COR-L47 (cell line): ENCODE results near the gene STX8.
"Not testable (repeated sequence)": the region's sequence is repeated elsewhere in the genome, so short reads cannot be mapped to it uniquely, and the experiment has no call there.

Source experiments
- DNase-seq: peaks from one replicate; lab custom pipeline; 2025; lab: John Stamatoyannopoulos, UW

STX8 gene

GRCh38 chr17:9509236-9509816 is 66.3 kb downstream of the STX8 start:
- DNase-seq = no peak

DNA sequence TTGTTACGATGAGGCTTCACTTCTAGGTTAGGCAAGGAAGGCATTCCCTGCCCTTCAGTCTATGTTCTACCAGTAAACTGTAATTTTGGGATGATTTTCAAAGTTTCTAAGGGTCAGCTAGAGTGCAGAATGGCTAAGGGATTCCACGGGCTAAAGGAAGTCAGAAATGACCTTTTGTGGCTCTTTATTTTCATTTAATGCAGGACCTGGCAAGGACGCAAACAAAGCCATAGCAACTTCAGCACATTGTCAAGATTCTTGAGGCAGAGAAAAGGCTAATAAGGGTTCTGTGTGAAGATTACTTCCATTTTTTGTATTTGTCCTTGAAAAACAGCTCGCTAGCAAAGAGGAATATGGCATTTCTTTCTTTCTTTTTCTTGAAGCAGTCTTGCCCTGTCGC is 76.6 kb downstream of the STX8 start:
- no peak for DNase-seq

- no peak for DNase-seq
These were observed 77.1 kb downstream of the STX8 start for GRCh38 chr17:9498490-9498889.

- no peak for DNase-seq
These were observed 87.1 kb downstream of the STX8 start for GRCh38 chr17:9488556-9488955.

- DNase-seq = no peak
These were observed 88.2 kb downstream of the STX8 start for GRCh38 chr17:9487406-9487805.

DNA sequence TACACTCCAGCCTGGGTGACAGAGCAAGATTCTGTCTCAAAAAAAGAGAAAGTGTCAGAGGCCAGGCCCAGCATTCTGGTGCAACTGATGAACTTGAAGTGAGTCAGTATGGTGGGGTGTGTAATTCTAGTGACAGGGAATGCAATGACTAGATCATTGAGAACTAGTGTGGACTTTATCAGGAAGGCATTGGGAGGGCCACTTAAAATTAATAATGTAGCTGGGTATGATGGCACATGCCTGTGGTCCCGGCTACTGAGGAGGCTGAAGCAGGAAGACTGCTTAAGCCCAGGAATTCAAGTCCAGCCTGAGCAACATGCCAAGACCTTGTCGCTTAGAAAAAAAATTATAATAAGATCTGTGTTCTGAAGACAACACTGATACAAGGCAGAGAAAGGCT is 90.8 kb downstream of the STX8 start:
- DNase-seq = no peak

GRCh38 chr17:9479964-9480363 is 95.7 kb downstream of the STX8 start:
- no peak for DNase-seq

- no peak for DNase-seq
These were observed 96.7 kb downstream of the STX8 start for GRCh38 chr17:9478889-9479288.

DNA sequence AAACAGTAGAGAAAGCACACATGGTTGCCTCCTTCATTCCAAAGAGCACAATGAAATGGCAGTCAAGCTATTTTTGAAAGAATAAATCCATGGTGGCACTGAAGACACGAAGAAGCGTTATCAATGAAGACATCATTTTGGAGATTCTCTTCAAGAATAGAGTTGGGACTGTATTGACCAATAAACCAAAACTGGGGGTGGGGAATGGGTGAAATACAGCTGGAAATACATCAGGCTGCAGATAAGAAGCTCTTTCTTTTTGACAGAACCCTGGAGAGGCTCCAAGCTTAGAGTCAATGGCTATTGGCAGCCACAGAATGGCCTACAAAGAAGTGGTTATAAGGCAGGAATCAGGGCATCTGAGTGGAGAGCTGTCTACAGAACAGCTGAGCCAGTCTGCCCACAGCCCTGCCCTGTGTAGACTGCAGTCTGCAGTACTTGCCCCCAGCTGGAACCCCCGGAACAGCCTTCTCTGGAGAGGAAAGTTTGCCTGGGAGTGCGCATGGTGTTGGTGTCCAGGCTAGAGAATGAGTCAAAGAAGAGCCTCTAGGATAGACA is 100.4 kb downstream of the STX8 start:
- no peak for DNase-seq

- no peak for DNase-seq
These were observed 101.9 kb downstream of the STX8 start for GRCh38 chr17:9473711-9474110.

DNA sequence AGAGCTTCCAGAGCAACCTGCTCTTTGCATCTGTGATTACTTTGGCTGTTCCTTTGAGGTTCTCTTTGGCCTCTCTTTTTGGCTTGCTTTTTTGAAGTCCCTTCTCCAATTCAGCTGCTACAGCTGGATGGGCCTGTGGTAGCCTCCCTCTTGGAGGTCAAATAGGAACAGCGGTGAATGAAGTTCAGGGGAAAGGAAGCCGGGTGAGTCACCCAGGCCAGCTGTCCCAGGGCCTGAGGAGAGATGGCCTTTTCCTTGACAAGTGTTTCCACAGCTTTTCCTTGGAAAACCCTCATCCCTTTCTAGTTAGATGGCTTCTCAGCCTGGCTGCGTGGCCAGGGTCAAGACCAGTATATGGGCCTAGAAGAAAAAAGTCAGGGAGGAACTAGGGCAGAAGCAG is 103.1 kb downstream of the STX8 start:
- no peak for DNase-seq

DNA sequence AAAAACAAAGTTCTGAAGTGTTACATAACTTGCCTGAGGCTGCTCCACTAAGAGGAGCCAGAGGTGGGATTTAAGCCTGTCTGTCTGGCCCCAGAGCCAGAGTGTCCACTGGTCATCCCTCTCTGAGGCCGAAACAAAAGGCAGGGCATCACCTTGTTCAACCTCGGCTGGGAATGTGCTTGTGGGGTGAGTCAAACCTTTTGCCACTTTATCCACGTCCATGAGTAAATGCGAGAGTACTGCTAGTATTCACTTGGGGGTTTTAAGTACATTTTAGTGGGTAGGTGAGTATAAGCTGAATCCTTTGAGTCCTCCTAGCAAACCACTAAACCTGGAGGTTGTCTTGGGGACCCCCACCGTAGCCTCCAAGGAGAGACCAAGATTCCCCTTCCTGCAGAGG is 103.5 kb downstream of the STX8 start:
- no peak for DNase-seq

DNA sequence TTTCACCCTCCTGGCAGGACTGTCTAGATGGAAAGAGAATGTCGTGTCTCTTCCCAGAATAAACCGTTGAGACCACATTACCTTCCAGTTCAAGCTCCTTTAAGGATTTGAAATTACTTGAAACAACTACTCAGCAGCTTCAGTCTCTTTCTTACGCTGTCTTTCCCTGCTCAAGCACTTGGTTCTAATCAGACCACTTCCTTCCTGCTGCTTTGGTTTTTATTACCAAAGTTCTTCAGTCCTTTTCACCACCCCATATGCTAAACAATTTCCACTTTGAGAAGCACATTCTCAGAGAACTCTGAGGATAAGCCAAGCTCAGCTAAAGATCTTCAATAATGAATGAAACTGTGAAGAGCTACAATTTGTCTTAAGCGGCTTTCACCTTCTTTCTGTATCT is 105.4 kb downstream of the STX8 start:
- no peak for DNase-seq

DNA sequence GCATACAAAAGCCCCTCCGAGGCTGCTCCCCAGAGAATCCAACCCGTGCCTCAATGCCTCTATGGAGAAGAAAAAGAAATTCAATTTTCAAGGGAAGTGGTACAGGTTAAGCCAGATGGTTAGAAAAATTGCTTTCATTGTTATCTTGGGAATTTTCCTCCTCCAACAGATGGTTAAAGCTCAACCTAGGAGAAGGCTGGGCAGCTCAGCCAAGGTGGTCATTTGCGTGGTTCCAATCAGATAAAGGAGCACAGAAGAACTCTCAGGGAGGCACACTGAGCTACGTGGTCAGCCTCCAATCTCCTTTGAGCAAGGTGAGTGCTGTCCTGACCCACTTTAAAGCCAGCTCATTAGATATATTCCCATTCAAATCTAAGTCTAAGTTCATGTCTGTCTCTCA is 106.7 kb downstream of the STX8 start:
- DNase-seq = no peak

- no peak for DNase-seq
These were observed 107.1 kb downstream of the STX8 start for GRCh38 chr17:9468532-9468931.

DNA sequence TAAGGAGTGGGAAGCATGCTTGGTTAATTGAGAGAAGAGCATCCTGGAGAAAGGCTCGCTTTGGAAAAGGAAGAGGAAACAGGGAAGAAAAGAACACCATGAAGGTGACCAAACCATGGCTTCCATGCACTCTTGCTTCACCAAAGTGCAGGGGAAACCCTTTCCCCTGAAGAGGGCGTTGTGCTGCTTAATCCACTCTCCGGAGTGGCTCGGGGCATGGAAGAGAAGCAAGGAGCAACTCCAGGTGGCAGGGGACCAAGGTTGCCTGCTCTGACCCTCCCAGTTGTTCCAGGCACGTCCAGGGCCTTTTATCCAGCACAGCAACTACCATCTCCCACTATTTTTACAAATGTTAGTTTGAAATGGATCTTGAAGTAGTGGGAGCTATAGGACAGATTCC is 108.1 kb downstream of the STX8 start:
- DNase-seq = no peak

DNA sequence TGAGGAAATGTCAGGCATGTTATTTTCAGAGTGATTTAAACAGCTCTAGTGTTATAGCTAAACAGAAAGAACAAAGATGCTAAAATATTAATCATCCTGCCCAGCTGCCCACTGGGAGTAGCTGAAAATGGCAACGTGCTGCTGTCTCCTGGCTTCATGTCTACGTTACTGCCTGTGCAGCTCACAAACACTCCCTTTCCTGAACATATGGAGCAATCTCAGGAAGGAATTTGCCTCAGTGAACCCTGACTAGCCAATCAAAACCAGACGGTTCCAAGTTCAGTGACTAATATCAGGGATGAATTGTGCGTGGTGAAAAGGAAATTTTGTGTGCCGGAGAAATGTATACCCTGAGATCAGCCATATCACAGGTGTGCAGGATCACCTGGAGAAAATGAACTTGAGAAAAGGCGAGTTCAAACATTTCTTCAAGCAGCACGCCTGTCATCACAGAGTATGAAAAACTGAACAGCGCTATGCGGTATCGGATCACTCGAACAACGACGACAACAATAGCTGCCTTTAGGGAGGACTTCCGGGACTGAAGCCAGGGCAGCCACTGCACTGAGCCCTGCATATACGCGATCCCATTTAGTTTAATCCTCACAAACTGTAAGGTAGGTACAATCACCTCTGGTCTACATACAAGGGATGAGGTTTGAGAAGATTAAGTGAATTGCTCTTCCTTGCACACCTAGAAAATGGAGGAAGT is 110.3 kb downstream of the STX8 start:
- no peak for DNase-seq

DNA sequence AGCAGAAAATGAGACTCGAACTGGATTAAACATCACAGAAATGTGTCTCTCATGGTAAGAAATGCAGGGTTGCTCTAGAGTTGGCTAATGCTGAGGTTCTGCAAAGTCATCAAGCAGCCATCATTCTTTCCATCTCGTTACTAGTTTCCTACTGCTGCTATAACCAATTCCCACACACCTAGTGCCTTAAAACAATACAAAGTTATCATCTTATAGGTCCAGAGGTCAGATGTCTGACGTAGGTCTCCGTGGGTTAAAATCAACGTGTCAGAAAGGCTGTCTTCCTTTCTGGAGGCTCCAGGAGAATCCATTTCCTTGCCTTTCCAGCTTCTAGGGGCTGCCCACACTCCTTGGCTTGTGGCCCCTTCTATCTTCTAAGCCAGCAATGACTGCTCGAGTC is 118.6 kb downstream of the STX8 start:
- DNase-seq = no peak

- no peak for DNase-seq
These were observed 119.3 kb downstream of the STX8 start for GRCh38 chr17:9456330-9456729.

DNA sequence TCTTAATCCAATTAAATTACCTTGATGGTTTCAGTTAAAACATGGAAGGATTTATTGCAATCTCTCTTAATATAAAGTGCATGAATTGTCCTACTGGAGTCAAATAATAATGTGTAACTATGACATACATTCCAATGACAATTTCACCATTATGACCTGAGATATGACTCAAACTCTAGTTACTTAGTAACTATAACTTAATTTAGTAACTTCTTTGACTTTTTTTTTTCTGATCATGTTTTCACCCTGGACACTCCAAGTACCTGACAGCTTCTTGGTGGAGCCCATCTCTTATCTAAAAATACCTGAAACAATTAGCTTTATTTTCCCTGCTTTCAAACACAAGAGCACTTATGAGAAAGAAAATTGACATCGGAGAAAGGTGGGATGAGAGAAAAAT is 123.7 kb downstream of the STX8 start:
- no peak for DNase-seq

DNA sequence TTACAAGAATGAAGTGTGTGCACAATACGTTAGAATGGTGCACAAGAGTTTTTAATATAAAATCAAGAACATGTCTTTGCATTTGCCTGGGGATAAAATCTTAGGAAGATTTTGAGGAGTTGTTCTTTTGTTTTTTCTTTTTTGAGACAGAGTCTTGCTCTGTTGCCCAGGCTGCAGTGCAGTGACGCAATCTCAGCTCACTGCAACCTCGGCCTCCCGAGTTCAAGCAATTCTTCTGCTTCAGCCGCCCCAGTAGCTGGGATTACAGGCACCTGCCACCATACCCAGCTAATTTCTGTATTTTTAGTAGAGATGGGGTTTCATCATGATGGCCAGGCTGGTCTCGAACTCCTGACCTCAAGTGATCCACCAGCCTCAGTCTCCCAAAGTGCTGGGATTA is 128.3 kb downstream of the STX8 start:
- not testable (repeated sequence) for DNase-seq

DNA sequence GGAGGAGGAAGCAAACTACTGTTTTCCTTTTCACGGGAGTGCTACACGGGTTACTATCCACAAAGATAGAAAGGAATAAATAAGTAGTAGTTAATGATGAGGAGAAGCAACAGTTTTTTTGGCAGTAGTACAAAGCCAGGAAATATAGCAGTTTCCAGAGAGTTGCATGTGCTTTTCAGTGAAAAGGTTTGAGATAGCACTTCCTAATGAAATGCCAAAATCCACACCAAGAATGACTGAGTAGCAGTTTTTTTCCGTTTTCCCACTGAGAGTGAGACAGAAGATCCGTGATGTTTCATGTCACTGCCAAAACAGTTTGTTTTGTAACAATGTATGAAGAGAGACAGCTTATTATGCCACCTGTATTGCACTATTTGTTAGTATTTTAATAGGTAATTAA is 129.1 kb downstream of the STX8 start:
- DNase-seq = no peak

DNA sequence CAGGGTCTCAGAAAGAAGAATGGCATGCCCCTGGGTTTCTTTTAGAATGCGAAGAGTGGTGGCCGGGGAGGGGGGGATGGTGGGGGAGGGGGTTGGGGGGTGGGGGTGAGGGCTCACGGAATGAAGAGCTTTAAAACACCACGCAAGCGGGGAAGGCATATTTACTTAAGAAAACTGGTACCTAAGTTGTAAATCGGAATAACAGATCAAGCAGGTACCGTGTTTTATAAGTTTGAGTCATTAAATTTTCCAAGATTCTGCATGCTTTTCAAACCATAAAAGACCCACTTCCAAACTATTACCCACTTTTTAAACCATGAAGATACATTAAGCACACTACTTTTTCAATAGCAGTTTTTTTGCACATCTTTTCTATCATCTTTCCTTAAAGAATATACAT is 130.2 kb downstream of the STX8 start:
- no peak for DNase-seq

DNA sequence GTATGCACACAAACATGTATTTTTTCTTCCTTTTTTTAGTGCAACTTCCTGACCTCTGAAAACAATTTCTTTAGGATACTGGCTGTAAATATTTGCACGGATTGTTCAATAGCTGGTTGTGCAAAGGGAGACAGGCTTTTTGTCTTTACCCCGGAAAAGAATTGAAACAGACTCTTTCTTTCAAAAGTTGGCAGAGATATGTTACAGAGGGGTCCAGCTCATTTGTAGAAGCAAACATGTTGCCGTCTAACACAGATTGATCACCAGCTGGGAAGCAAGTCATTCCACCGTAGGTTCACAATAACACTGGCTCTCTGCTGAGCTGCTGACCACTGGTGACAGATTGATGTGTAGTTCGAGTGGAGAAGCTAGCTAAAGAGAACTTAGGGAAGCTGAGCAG is 130.9 kb downstream of the STX8 start:
- DNase-seq = no peak
